Neuron (in vitro differentiated cells): Measurements from ENCODE around the gene HSD17B12.

Experiments used
- H2AFZ ChIP-seq: one replicate; pipeline ENCODE4 v1.6.1; 2013; ENCODE audit warnings: low read depth, mild to moderate bottlenecking, inconsistent platforms, low read length, moderate library complexity
- H3K27me3 ChIP-seq: one replicate; pipeline ENCODE4 v1.6.1; 2013; ENCODE audit warnings: low read length; ENCODE audit not compliant: insufficient read depth
- H3K36me3 ChIP-seq: one replicate; pipeline ENCODE4 v1.6.1; 2013; ENCODE audit warnings: low read length; ENCODE audit not compliant: insufficient read depth
- H3K4me1 ChIP-seq: one replicate; pipeline ENCODE4 v1.6.1; 2013; ENCODE audit warnings: low read length; ENCODE audit not compliant: insufficient read depth
- H3K4me3 ChIP-seq: 2 replicates; pipeline ENCODE4 v1.5.1; 2013; ENCODE audit warnings: mild to moderate bottlenecking, low read length, moderate library complexity
- H3K9me3 ChIP-seq: one replicate; pipeline ENCODE4 v1.6.1; 2013; ENCODE audit warnings: low read length

The HSD17B12 gene

DNA sequence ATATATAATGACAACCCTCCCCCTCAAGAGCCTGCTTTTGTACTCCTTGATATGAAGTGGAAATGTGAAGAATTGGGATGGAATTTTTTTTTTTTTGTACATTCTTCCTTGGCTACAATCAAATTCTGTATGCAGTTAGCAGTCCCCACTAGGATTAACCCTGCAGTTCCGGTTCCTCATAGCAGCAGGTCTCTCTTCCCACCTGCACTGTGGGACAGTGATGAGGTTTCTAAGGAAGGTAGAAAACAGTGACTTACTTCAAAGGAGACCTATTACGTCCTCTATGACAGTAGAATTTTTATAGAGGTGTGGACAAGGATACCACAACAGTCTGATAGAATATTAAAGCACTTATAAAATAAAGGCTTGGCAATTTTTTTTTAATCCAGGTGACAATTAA is 153.7 kb downstream of the HSD17B12 start:
- Histone ChIP-seq H3K4me3 (no peak overlapping the region), H2AFZ (no peak overlapping the region), H3K4me1 (peaks cover 10% of the 10 kb centered on the region), H3K36me3 (peaks cover 11% of the 10 kb centered on the region), H3K27me3 (no peaks in the 10 kb centered on the region), H3K9me3 (no peaks in the 10 kb centered on the region)

DNA sequence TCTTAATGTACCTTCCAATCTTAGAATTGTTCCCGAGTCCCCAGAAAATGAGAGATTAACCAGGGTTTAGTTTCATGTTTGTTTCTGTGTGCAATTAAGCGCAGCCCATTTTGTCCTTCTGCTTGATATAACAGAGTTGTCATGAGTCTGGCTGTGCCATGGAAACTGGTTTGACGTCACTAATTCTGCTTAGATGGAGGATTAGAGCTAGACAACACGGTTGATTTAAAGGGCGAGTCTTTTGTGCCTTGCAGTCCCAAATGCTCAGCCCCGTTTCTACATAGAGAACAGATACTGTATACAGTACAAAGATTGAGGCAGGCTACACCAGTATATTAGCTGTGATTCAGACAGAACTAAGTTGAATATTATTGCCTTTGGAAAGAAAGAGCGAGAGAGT is 154.6 kb downstream of the HSD17B12 start:
- Histone ChIP-seq H3K36me3 (peaks cover 14% of the 10 kb centered on the region), H3K4me3 (no peak overlapping the region)

DNA sequence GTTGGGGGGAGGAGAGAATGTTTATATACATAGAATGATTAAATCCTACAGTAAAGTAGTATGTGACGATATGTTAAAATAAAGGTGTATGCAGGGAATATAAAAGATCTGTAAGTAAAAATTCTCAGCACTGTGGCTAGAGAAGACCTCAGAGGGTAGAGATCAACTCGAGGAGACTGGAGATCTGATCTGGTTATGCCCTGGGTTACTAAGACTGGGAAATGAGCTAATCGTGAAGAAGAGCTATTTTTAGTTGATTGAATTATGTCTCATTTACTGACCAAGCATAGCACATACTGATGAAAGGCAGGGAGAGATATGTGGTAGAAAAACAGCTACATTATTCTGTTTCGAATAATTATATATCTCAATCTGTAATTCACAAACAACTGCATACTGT is 157.3 kb downstream of the HSD17B12 start:
- H3K36me3 ChIP-seq, result peaks cover 19% of the 10 kb centered on the region
- no peaks in the 10 kb centered on the region for H3K27me3 ChIP-seq
- no peak overlapping the region for H3K4me3 ChIP-seq
- H3K4me1 ChIP-seq, result peaks cover 10% of the 10 kb centered on the region
- peaks cover 4% of the 10 kb centered on the region for H3K9me3 ChIP-seq
- no peak overlapping the region for H2AFZ ChIP-seq

More for the DNA sequence above, 154.6 kb downstream of the HSD17B12 start:
- Histone ChIP-seq H2AFZ (no peak overlapping the region), H3K27me3 (no peaks in the 10 kb centered on the region), H3K9me3 (no peaks in the 10 kb centered on the region), H3K4me1 (peaks cover 10% of the 10 kb centered on the region)

DNA sequence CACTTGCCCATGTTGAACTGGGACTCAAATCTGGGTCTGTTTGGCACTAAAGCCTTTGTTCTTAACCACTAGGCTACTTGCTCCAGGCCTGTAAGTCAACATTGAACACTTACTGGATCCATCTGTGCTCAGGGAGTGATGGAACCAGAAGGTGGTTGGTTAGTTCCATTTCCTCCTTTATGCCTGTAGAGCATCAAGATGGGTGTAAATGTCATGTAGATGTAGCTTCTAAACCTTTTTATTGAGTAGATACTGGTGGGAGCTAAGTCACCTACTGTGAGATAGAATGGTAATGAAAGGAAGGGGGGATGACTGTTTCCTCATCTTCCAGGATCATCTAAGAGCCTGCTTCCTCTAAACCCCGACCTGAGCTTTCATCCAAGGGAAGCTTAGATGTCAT is 161.5 kb downstream of the HSD17B12 start:
- H2AFZ ChIP-seq, result no peak overlapping the region
- peaks cover 4% of the 10 kb centered on the region for H3K9me3 ChIP-seq
- peaks cover 26% of the 10 kb centered on the region for H3K36me3 ChIP-seq
- H3K27me3 ChIP-seq, result no peaks in the 10 kb centered on the region
- H3K4me1 ChIP-seq, result no peaks in the 10 kb centered on the region
- no peak overlapping the region for H3K4me3 ChIP-seq

DNA sequence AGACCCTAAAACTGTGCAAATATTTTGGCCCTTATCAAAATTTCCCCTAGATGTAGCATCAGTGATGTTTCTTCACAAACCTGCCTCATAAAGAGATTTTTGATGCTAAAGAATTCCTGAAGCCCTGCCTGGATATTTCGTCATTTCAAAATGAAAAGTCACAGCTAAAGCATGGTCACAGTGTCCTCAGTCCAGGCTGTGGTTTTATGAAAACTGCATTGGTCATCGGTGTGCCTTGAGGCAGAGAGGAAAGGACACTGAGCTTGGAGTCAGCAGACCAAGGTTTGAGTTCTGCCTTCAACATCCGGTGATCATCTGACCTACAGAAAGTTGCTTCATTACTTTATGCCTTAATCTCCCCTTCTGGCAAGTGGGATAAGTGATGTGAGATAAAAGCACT is 165.3 kb downstream of the HSD17B12 start:
- H3K36me3 ChIP-seq, result peaks cover 10% of the 10 kb centered on the region
- no peaks in the 10 kb centered on the region for H3K27me3 ChIP-seq
- no peaks in the 10 kb centered on the region for H3K9me3 ChIP-seq
- no peaks in the 10 kb centered on the region for H3K4me1 ChIP-seq
- no peak overlapping the region for H2AFZ ChIP-seq
- no peak overlapping the region for H3K4me3 ChIP-seq

DNA sequence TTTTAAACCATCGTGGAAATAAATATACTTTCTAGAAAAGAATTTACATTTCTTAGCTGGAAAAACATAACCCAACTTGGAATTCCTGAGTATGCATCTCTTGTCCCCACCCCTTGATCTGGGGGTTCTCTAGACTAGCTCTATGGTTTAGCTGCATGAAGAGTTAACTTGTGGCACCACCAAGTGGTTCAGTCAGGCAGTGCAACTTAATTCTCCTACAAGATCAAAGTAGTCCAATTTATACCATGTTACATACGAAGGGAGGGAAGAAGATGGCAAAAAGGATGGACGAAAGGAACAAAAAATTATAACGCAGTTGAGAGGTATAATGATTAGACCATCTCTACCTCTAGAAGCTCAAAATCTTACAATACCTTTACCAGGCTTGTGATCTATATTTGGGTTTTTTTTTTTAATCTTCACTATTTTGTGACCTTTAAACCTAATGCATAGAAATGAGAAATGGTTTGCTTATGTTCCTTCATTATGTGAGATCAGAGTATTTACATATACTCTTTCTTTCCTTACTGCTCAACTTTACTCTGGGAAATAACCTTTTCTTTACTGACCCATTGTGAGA is 171.6 kb downstream of the HSD17B12 start:
- Histone ChIP-seq H3K4me1 (no peaks in the 10 kb centered on the region), H2AFZ (no peak overlapping the region), H3K9me3 (no peaks in the 10 kb centered on the region), H3K4me3 (no peak overlapping the region), H3K36me3 (peaks cover 23% of the 10 kb centered on the region), H3K27me3 (no peaks in the 10 kb centered on the region)

DNA sequence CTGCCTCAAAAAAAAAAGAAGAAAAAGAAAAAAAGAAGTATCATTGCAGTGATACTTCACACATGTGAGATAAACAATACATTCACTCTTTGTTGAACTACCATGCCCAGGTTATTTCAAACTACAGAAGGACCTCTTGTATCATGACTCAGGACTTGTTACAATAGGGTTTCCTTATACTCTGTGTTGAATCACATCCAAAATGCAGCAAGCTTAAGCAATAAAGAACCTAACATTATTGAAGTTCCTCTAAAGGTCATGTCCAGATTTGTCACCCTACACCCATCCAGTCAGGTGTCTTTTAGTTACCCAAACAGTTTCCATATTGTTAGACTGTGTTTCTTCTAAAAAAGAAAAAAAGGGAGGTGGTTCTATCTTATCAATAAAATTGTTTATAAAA is 173.2 kb downstream of the HSD17B12 start:
- peaks cover 23% of the 10 kb centered on the region for H3K36me3 ChIP-seq
- H3K4me1 ChIP-seq, result no peaks in the 10 kb centered on the region
- no peaks in the 10 kb centered on the region for H3K9me3 ChIP-seq
- H2AFZ ChIP-seq, result no peak overlapping the region
- H3K27me3 ChIP-seq, result no peaks in the 10 kb centered on the region
- no peak overlapping the region for H3K4me3 ChIP-seq

DNA sequence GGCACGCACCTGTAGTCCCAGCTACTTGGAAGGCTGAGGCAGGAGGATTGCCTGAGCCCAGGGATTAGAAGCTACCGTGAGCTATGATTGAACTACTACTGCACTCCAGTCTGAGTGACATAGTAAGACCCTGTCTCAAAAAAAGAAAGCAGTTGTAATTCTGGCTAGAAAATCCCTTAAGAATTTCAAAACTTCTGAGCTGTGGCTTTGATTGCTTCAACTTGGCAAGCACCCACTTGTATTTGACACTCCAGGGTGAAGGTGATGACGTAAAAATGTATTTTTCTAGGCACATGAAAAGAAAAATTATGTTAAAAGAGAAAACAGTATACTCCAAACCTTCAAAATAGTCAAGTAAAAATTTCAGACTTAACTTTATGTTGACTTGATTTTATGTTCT is 176.5 kb downstream of the HSD17B12 start:
- Histone ChIP-seq H3K27me3 (no peaks in the 10 kb centered on the region), H2AFZ (no peak overlapping the region), H3K9me3 (peaks cover 2% of the 10 kb centered on the region), H3K4me1 (no peaks in the 10 kb centered on the region), H3K4me3 (no peak overlapping the region), H3K36me3 (peaks cover 23% of the 10 kb centered on the region)

DNA sequence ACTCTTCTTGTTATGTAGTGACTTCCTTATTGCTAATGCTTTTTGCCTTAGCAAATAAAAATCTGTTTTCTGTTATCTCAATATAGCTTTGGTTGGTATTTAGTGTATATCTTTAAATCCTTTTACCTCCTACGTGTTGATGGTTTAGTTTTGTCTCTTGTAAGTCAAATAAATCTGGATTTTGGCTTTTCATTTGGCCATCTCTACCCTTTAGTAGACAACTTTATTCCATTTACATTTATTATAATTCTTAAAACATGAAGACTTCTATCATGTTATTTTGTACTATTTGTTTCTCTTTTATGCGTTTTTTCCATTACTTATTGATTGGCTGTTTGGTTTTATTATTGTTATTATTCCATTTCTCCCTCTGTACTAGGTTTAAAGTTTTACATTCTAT is 180.6 kb downstream of the HSD17B12 start:
- H3K36me3 ChIP-seq, result peaks cover 3% of the 10 kb centered on the region
- peaks cover 2% of the 10 kb centered on the region for H3K9me3 ChIP-seq
- H3K4me1 ChIP-seq, result no peaks in the 10 kb centered on the region

DNA sequence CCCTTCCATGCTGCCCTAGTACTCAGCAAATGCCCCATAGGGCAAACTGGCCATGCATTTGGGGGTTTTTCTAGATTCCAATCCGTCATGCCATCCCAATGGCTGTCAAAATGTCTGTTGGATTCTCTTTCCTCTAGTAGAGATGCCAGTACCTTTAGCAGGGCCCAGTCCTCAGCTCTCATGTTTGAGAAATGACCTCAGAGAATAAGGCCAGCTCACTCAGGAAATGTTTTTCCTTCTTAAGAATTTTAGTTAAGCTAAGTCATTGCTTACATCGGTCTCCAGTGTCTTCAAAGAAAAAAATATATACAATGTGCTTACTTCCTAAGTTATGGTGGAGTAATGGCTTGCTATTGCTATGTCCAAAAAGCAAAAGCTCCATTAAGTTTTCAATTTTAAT is 186.0 kb downstream of the HSD17B12 start:
- Histone ChIP-seq H3K36me3 (no peaks in the 10 kb centered on the region), H3K4me3 (no peak overlapping the region), H3K4me1 (no peaks in the 10 kb centered on the region), H3K27me3 (peaks cover 3% of the 10 kb centered on the region), H3K9me3 (no peaks in the 10 kb centered on the region), H2AFZ (no peak overlapping the region)

More for the DNA sequence above, 180.6 kb downstream of the HSD17B12 start:
- Histone ChIP-seq H3K27me3 (no peaks in the 10 kb centered on the region), H3K4me3 (no peak overlapping the region), H2AFZ (no peak overlapping the region)

DNA sequence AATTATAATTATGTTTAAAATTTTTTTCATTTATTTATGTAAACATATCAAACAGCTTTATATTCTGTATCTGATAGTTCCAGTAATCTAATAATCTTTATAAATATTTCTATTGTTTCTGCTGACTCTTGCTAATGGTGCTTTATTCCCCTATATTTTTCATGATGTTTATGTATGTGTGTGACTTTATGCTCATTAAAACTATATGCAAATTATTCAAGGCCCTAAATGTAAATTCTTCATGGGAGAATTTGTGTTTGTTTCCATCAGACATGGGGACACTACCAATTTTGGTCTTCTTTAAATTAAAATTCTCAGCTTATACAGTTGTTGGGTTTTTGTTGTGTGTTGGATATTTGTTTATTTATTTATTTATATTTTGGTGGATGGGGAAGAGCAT is 186.4 kb downstream of the HSD17B12 start:
- Histone ChIP-seq H3K9me3 (no peaks in the 10 kb centered on the region), H3K36me3 (no peaks in the 10 kb centered on the region), H2AFZ (no peak overlapping the region), H3K27me3 (peaks cover 6% of the 10 kb centered on the region), H3K4me3 (no peak overlapping the region), H3K4me1 (no peaks in the 10 kb centered on the region)

DNA sequence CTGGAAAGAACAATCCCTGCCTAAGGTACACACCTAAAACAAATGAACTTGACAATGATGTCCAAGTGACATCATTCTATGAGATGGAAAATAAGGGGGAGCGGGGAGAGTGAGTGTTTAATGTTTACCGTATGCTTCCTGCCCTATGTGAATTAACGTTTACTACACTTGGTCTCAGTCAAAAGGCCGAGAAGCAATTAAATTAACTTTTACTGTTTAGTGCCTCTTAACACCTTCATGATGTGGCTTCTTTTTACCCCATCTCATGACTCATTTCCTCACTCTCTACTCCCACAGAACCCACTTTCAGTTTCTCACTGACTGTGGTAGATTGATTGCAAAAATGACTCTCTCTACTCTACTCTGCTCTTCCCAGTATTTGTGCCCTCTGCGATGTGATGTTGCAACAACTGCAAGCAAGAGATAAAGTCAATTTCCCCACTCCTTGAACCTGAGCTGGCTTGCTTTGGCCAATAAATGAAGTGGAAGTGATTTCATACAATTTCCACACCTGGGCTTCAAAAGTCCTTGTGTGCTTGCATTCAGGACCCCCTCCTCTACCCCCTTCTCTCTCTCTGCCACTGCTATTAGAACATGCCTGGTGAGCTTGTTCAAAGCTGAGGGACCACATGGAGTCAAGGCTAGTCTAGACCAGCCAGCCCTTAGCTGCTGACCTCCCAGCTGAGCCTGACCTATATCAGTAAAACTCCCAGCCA is 188.5 kb downstream of the HSD17B12 start:
- H3K27me3 ChIP-seq, result peaks cover 15% of the 10 kb centered on the region

DNA sequence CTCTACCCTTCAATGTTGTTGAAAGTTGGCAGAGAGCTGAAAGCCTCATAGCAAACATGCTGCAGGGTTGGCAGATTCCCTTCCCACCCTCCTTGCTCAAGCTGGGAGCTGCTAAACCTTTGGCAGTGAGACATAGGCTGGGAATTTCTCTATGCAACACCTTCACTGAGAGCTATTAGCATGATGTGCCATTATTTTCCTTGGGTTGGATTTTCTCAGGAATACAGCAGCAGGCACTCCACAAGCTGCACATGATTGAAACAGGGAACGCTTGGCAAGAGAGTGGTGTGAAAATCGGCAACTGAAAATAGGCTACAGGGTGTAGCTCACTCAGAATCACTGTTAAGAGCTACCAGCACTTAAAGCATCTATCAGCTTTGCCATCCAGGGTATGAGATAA is 190.5 kb downstream of the HSD17B12 start:
- H3K4me1 ChIP-seq, result no peaks in the 10 kb centered on the region
- H3K27me3 ChIP-seq, result peaks cover 23% of the 10 kb centered on the region
- H2AFZ ChIP-seq, result no peak overlapping the region

More for the DNA sequence above, 188.5 kb downstream of the HSD17B12 start:
- Histone ChIP-seq H3K9me3 (no peaks in the 10 kb centered on the region), H3K4me3 (no peak overlapping the region), H3K36me3 (no peaks in the 10 kb centered on the region), H2AFZ (no peak overlapping the region), H3K4me1 (no peaks in the 10 kb centered on the region)

DNA sequence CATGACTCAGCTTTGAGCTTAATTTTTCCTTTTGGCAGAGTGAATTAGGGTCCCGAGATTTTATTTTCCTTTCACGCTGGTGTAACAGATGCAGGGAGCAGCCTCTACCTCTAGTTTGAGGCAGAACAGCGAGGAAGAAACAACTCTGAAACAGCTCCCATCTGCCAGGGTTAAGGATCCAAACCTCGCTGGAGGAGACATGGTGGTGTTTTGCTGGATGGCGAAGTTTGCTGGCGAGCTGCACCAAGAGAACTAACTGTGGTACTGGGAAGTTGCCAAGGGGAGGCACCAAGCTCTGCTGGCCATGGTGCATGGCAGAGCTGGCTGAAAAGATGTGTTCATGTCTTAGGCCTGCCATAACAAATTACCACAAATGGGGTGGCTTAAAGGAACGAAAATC is 192.5 kb downstream of the HSD17B12 start:
- no peaks in the 10 kb centered on the region for H3K4me1 ChIP-seq
- H3K9me3 ChIP-seq, result no peaks in the 10 kb centered on the region
- peaks cover 25% of the 10 kb centered on the region for H3K27me3 ChIP-seq
- no peaks in the 10 kb centered on the region for H3K36me3 ChIP-seq
- H3K4me3 ChIP-seq, result no peak overlapping the region
- H2AFZ ChIP-seq, result no peak overlapping the region

More for the DNA sequence above, 190.5 kb downstream of the HSD17B12 start:
- Histone ChIP-seq H3K9me3 (no peaks in the 10 kb centered on the region), H3K4me3 (no peak overlapping the region), H3K36me3 (no peaks in the 10 kb centered on the region)
